Transverse colon (tissue), 4 donors: ENCODE data around the gene CYP11A1. TPM values are rescaled to one million over a fixed set of nuclear protein-coding genes. Genes with fewer than 3 reads are reported as not detected.

Experiments used
- DNase-seq: peaks from one replicate; pipeline ENCODE4 v3.0.0-alpha.2; 2019
- H3K27ac ChIP-seq, 4 donors: fragments of 200-600 bp; sonication (generic); 2 replicates each; pipeline ENCODE4 v1.5.1; 2016 to 2018; ENCODE audit warnings: inconsistent platforms in 4 of 4
- H3K27me3 ChIP-seq: fragments of 200-600 bp; sonication (generic); 2 replicates; pipeline ENCODE4 v1.5.1; 2017; ENCODE audit warnings: inconsistent platforms
- H3K36me3 ChIP-seq, 4 donors: fragments of 200-600 bp; sonication (generic); 2 replicates each; pipeline ENCODE4 v1.5.1; 2017 to 2019; ENCODE audit warnings: inconsistent platforms in 4 of 4
- H3K4me1 ChIP-seq, 4 donors: fragments of 200-600 bp; sonication (generic); 2 replicates each; pipeline ENCODE4 v1.5.1; 2017 to 2020; ENCODE audit warnings: inconsistent platforms in 4 of 4
- H3K4me3 ChIP-seq, 4 donors: fragments of 200-600 bp; sonication (generic); 1 replicate in 1 of 4; 2 replicates in 3 of 4; pipeline versions ENCODE4 v1.5.1 to v1.6.1; 2017 to 2019; ENCODE audit warnings: inconsistent platforms in 4 of 4
- H3K9me3 ChIP-seq, 2 donors: fragments of 200-600 bp; sonication (generic); 2 replicates each; pipeline ENCODE4 v1.5.1; 2017 to 2019; ENCODE audit warnings: inconsistent platforms in 2 of 2
- EP300 ChIP-seq: sonication (generic); formaldehyde crosslinking; IDR thresholded peaks from one replicate; pipeline ENCODE4 v1.6.1; 2017; ENCODE audit warnings: antibody characterized with exemption, low read depth
- POLR2A ChIP-seq: fragments of 450-650 bp; IDR thresholded peaks from one replicate; pipeline ENCODE4 v1.6.1; 2016; ENCODE audit warnings: antibody characterized with exemption, mild to moderate bottlenecking, moderate library complexity
- POLR2AphosphoS5 ChIP-seq, 3 donors: sonication (generic); formaldehyde crosslinking; IDR thresholded peaks; one replicate each; pipeline ENCODE4 v1.6.1; 2016; ENCODE audit warnings: antibody characterized with exemption in 3 of 3
- WGBS, 2 donors: methylation state at CpG; one replicate each; pipeline ENCODE4 v1.1.5; 2018; ENCODE audit warnings: low coverage in 1 of 2; 5-methylcytosine and 5-hydroxymethylcytosine counted together
- in situ Hi-C, 4 donors: fragments of 200-750 bp; cut with MboI; loops; one replicate each; pipeline versions ENCODE4 v1.15.0 to v1.15.1; 2017; ENCODE audit warnings: low sequenced_read_pairs in 3 of 4, low pct_ligation_motif_present in 1 of 4, low pct_unique_long_range_greater_than_20kb in 1 of 4
- intact Hi-C: fragments of 100-400 bp; cut with DNase I; formaldehyde crosslinking; loops from one replicate; pipeline ENCODE4 v1.15.1; 2023; ENCODE audit warnings: low total_unique reads
- total RNA-seq, 4 donors: library from RNA; depleted of rRNA; stranded (reverse); fragments of >200 nt; gene quantifications; one replicate each; pipeline ENCODE4 v1.1.0, GENCODE V29; 2016
- TF ChIP-seq, protein P1 (sequence below), 5 experiments: fragments of 200-600 bp in 3 of 5; fragments of 450-650 bp in 2 of 5; sonication (generic) in 3 of 5; IDR thresholded peaks; 1 replicate in 2 of 5; 2 replicates in 3 of 5; pipeline ENCODE4 v1.5.1; 2016 to 2017; ENCODE audit warnings: antibody characterized with exemption in 5 of 5, inconsistent platforms in 3 of 5, mild to moderate bottlenecking in 2 of 5, moderate library complexity in 1 of 5

The CYP11A1 gene
- total RNA-seq, 4 donors from 2014 or later: 0.40 to 0.79 TPM; not detected in 2

DNA sequence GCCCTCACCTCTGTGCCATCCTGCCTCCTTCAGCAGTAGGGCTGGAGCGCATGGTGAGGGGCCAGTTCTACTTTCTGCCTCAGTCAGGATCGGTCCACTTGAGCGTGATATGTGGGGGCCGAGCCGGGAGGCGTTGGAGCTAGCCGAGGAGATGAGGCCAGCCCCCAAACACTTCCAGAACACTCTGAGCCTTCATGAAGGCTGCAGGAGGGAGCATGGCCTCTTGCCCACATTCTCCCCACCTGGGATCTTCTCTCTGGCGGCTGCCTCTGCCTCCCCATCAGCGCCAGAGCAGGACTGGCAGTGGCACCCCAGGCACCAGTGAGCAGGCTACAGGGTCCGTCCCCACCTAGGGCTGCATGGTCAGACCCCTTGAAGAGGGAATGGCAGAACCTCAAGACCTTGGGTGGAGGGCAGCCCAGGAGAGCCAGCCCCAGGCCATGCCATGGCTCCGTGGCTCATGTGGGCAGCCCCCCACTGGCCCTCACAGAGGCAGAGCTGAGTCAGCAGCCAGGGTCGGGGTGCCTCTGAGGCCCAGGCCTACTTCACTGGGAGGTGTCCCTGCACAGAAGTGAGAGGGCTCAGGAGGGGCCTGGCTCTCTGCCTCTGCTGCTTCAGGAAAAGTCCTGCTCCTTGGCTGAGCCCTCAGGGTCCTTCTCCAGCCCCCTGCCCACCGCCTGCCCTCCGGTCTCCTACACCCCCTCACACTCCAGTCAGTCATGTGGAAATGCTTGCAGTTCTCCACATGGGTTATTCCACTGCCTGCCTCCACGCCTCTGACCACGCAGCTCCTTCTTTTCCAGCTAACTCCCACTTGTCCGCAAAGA lies 28.1 kb upstream of the CYP11A1 start:
- Histone ChIP-seq H3K27ac (no peak overlapping the region), H3K27me3 (peaks cover 8% of the 10 kb centered on the region), H3K36me3 (no peaks in the 10 kb centered on the region), H3K4me3 (no peak overlapping the region), H3K4me1 (peaks cover 0 to 5% (median 0%) of the 10 kb centered on the region in 4 donors), H3K9me3 (no peaks in the 10 kb centered on the region)
- intact Hi-C loops (no loop called here), in situ Hi-C loops (loop anchor here in 2 of 4 donors (25.0 kb wide), 1 partner anchor 367 kb away; no protein-coding TSS in a partner anchor)
- no peak for TF ChIP-seq POLR2A
- WGBS, 2 donors: 86 to 87% methylated on average over 5 to 17 of the region's 17 CpGs
- no peak for DNase-seq

DNA sequence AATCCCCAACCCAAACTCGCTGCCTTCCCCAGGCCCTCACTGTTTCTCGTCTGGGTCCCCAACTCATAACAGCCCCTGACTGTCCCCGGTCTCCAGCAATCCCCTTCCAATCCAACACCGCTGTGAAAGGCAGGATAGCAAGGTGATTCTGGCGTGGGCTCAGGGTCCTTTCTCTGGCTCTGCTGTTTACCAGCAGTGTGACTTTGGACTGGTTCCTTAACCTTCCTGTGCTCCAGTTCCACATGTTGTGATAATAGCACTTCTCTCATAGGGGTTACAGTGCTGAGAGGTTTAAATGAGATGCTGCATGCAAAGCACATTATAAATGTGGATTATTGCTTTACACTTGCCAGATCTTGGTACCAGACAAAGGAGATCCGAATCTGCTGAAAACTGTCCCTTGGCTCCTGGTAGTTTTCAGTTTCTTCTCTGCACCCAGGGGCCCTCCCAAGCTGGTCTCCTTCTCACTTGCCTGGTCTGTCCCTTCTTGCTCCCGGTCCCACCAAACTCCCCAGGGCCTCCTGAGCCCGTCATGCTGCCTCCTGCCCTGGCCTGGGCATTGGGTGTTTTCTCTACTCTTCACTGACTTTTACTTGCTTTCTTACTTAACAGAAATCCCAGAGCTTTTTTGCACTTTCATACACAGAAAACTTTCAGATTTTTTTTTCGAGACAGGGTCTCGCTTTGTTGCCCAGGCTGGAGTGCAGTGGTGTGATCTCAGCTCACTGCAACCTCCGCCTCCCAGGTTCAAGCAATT lies 26.8 kb upstream of the CYP11A1 start:
- Histone ChIP-seq H3K36me3 (no peaks in the 10 kb centered on the region), H3K4me1 (no peaks in the 10 kb centered on the region), H3K9me3 (no peaks in the 10 kb centered on the region), H3K27me3 (no peaks in the 10 kb centered on the region), H3K4me3 (no peak overlapping the region), H3K27ac (no peak overlapping the region)
- 69 to 82% methylated on average over 4 to 11 of the region's 11 CpGs for WGBS, 2 donors
- intact Hi-C loops (no loop called here), in situ Hi-C loops (loop anchor here in 2 of 4 donors (25.0 kb wide), 1 partner anchor 368 kb away; no protein-coding TSS in a partner anchor)
- DNase-seq: no peak
- no peak for TF ChIP-seq POLR2A
- TF ChIP-seq, protein P1, sequence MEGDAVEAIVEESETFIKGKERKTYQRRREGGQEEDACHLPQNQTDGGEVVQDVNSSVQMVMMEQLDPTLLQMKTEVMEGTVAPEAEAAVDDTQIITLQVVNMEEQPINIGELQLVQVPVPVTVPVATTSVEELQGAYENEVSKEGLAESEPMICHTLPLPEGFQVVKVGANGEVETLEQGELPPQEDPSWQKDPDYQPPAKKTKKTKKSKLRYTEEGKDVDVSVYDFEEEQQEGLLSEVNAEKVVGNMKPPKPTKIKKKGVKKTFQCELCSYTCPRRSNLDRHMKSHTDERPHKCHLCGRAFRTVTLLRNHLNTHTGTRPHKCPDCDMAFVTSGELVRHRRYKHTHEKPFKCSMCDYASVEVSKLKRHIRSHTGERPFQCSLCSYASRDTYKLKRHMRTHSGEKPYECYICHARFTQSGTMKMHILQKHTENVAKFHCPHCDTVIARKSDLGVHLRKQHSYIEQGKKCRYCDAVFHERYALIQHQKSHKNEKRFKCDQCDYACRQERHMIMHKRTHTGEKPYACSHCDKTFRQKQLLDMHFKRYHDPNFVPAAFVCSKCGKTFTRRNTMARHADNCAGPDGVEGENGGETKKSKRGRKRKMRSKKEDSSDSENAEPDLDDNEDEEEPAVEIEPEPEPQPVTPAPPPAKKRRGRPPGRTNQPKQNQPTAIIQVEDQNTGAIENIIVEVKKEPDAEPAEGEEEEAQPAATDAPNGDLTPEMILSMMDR (IDR thresholded peaks at IDR 0.05): no peak
- no peak for TF ChIP-seq EP300
- no peak for TF ChIP-seq POLR2AphosphoS5 (IDR thresholded peaks at IDR 0.05)

DNA sequence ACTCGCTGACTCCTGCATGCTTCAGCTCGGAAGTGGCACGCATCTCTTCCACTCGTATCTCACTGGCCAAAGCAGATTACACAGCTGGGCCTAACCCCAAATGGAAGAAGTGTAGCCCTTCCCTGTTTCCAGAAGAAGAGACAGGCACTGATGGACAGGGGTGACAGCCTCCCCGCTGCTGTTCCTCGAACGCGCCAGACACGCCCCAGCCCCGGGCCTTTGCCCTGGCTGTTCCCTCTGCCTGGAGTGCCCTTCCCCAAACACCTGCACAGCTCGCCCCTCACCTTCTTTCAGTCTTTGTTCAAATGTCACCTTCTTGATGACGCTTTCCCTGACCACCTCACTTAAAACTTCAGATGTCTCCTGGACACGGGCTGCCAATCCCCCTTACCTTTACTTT lies 26.0 kb upstream of the CYP11A1 start:
- DNase-seq: no peak
- Histone ChIP-seq H3K27me3 (no peaks in the 10 kb centered on the region), H3K36me3 (no peaks in the 10 kb centered on the region), H3K4me1 (no peaks in the 10 kb centered on the region), H3K27ac (no peak overlapping the region), H3K9me3 (no peaks in the 10 kb centered on the region), H3K4me3 (no peak overlapping the region)
- intact Hi-C loops: no loop called here
- WGBS, 2 donors: 71 to 85% methylated on average over 3 to 13 of the region's 13 CpGs
- in situ Hi-C loops: loop anchor here in 2 of 4 donors (25.0 kb wide), 1 partner anchor 369 kb away; no protein-coding TSS in a partner anchor
- TF ChIP-seq, protein P1 (IDR thresholded peaks at IDR 0.05): no peak
- TF ChIP-seq POLR2AphosphoS5 (IDR thresholded peaks at IDR 0.05) (no peak), POLR2A (no peak), EP300 (no peak)

DNA sequence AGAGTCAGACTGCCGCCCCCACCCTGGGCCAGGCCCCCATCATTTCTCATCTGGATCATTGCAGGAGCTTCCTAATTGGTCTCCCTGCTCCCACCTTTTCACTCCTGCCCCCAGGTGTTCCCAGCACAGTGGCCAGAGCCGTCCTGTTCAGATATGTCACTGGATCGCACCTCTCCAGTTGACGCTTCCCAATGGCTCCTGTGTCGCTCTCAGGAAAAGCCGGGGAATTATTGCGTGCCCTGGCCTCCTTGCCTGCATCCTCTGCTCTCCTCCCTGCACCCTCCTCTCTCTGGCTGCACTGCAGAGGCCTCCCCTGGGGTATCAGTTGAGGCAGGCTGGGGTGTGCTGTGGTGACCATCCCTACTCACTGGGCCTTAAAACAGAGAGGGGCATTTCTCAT lies 25.5 kb upstream of the CYP11A1 start:
- Histone ChIP-seq H3K36me3 (no peaks in the 10 kb centered on the region), H3K4me3 (no peak overlapping the region), H3K27me3 (no peaks in the 10 kb centered on the region), H3K9me3 (no peaks in the 10 kb centered on the region), H3K27ac (no peak overlapping the region), H3K4me1 (no peaks in the 10 kb centered on the region)
- 81 to 90% methylated on average over 5 to 7 of the region's 7 CpGs for WGBS, 2 donors
- no peak for DNase-seq
- in situ Hi-C loops: loop anchor here in 2 of 4 donors (25.0 kb wide), 1 partner anchor 369 kb away; no protein-coding TSS in a partner anchor
- intact Hi-C loops: no loop called here
- TF ChIP-seq EP300: no peak
- TF ChIP-seq POLR2AphosphoS5 (IDR thresholded peaks at IDR 0.05): no peak
- TF ChIP-seq POLR2A: no peak
- TF ChIP-seq, protein P1 (IDR thresholded peaks at IDR 0.05): no peak
